ENCODE measurements around the gene GIGYF2. TPM values are rescaled to one million over a fixed set of nuclear protein-coding genes. Genes with fewer than 3 reads are reported as not detected.

The GIGYF2 gene
- total and polyA plus RNA-seq, 11 donors: 25.3 to 78.1 (median 56.5) TPM

GRCh38 chr2:232731470-232731869 lies 34.3 kb downstream of the GIGYF2 start:
- Histone ChIP-seq H3K27me3 (no peaks in the 10 kb centered on the region), H3K4me1 (peaks cover 0 to 8% (median 0%) of the 10 kb centered on the region in 12 donors), H3K9me3 (no peaks in the 10 kb centered on the region), H3K4me3 (no peak overlapping the region), H3K27ac (no peak overlapping the region), H3K36me3 (peaks cover 0 to 80% (median 52%) of the 10 kb centered on the region in 9 donors)
- TF ChIP-seq CTCF (IDR thresholded peaks at IDR 0.05) (no peak), POLR2A (IDR thresholded peaks at IDR 0.05) (no peak)
- ATAC-seq (no peak), DNase-seq (no peak)
- intact Hi-C loops (cut with DNase I): no loop called here
- 85 to 90% (median 89%) methylated on average over 2 of the region's 2 CpGs for WGBS, 4 donors

- peaks cover 0 to 5% (median 0%) of the 10 kb centered on the region in 12 donors for H3K4me1 ChIP-seq
- H3K36me3 ChIP-seq: peaks cover 0 to 49% (median 39%) of the 10 kb centered on the region in 9 donors
- H3K9me3 ChIP-seq: no peaks in the 10 kb centered on the region
- 88 to 95% (median 91%) methylated on average over 4 of the region's 4 CpGs for WGBS, 4 donors
- H3K27ac ChIP-seq: no peak overlapping the region
- DNase-seq (no peak), ATAC-seq (no peak)
- intact Hi-C loops (cut with DNase I): no loop called here
- TF ChIP-seq CTCF (IDR thresholded peaks at IDR 0.05) (no peak), POLR2A (IDR thresholded peaks at IDR 0.05) (no peak)
- H3K4me3 ChIP-seq: no peak overlapping the region
- H3K27me3 ChIP-seq: no peaks in the 10 kb centered on the region
Observed at GRCh38 chr2:232741294-232741693, 44.2 kb downstream of the GIGYF2 start.

- Histone ChIP-seq H3K36me3 (peaks cover 0 to 44% (median 32%) of the 10 kb centered on the region in 9 donors), H3K9me3 (no peaks in the 10 kb centered on the region), H3K27ac (no peak overlapping the region), H3K27me3 (no peaks in the 10 kb centered on the region), H3K4me3 (no peak overlapping the region), H3K4me1 (peaks cover 0 to 5% (median 0%) of the 10 kb centered on the region in 12 donors)
- DNase-seq (no peak), ATAC-seq (no peak)
- intact Hi-C loops (cut with DNase I): no loop called here
- whole genome bisulfite sequencing, 4 donors: 97% methylated on average over 3 of the region's 3 CpGs
- TF ChIP-seq POLR2A (IDR thresholded peaks at IDR 0.05) (no peak), CTCF (IDR thresholded peaks at IDR 0.05) (no peak)
Observed at GRCh38 chr2:232741972-232742371, 44.8 kb downstream of the GIGYF2 start.

GRCh38 chr2:232744963-232745362 lies 47.8 kb downstream of the GIGYF2 start:
- 93 to 97% (median 95%) methylated on average over 1 of the region's 1 CpG for WGBS, 4 donors
- Histone ChIP-seq H3K27ac (no peak overlapping the region), H3K4me3 (no peak overlapping the region), H3K4me1 (peaks cover 0 to 5% (median 0%) of the 10 kb centered on the region in 12 donors), H3K9me3 (no peaks in the 10 kb centered on the region), H3K36me3 (peaks cover 0 to 50% (median 36%) of the 10 kb centered on the region in 9 donors), H3K27me3 (no peaks in the 10 kb centered on the region)
- DNase-seq: no peak
- no peak for TF ChIP-seq CTCF (IDR thresholded peaks at IDR 0.05)
- no peak for TF ChIP-seq POLR2A (IDR thresholded peaks at IDR 0.05)
- no peak for ATAC-seq
- intact Hi-C loops (cut with DNase I): no loop called here

All from heart left ventricle (tissue), 16 donors.